ENCODE results near the gene NOTCH4.
A peak's percentile ranks its signal among the peaks of the same experiment; 100 is the strongest.
"Not testable (repeated sequence)": the region's sequence is repeated elsewhere in the genome, so short reads cannot be mapped to it uniquely, and the experiment has no call there.

Gene NOTCH4

GRCh38 chr6:32247401-32247800, 23.5 kb upstream of the NOTCH4 start:
- no peaks in the 10 kb centered on the region for H4K20me1 ChIP-seq (ENCODE audit: insufficient read depth, low read length)
- no peaks in the 10 kb centered on the region for H3K79me2 ChIP-seq (ENCODE audit: low read length)
- H3K4me1 ChIP-seq (ENCODE audit: low read length): peaks cover 14% of the 10 kb centered on the region
- H3K4me3 ChIP-seq (ENCODE audit: low read length): no peak overlapping the region
- H3K27ac ChIP-seq (ENCODE audit: low read length): no peak overlapping the region
- no peaks in the 10 kb centered on the region for H3K27me3 ChIP-seq (ENCODE audit: low read depth, low read length)
- no peak overlapping the region for H3K9ac ChIP-seq (ENCODE audit: low read length)
- H2AFZ ChIP-seq (ENCODE audit: low read depth, low read length): no peak overlapping the region
- H3K4me2 ChIP-seq (ENCODE audit: low read length): no peak overlapping the region
- TF ChIP-seq CTCF (IDR thresholded peaks at IDR 0.05; ENCODE audit: low read depth, low read length) (no peak), EZH2phosphoT487 (IDR thresholded peaks at IDR 0.05; ENCODE audit: low read depth) (no peak)
- no peaks in the 10 kb centered on the region for H3K36me3 ChIP-seq (replicated peaks; ENCODE audit: low read depth, low read length)
- H3K9me3 ChIP-seq (ENCODE audit: insufficient read depth, low read length): no peaks in the 10 kb centered on the region

- Histone ChIP-seq H3K79me2 (ENCODE audit: low read length) (no peaks in the 10 kb centered on the region), H3K9me3 (ENCODE audit: insufficient read depth, low read length) (no peaks in the 10 kb centered on the region), H3K4me2 (ENCODE audit: low read length) (peak overlapping the region; percentile 83), H2AFZ (ENCODE audit: low read depth, low read length) (peak overlapping the region; percentile 90), H4K20me1 (ENCODE audit: insufficient read depth, low read length) (no peaks in the 10 kb centered on the region), H3K9ac (ENCODE audit: low read length) (peak overlapping the region; percentile 53), H3K27ac (ENCODE audit: low read length) (no peak overlapping the region), H3K36me3 (replicated peaks; ENCODE audit: low read depth, low read length) (no peaks in the 10 kb centered on the region), H3K4me3 (ENCODE audit: low read length) (peak overlapping the region; percentile 78), H3K4me1 (ENCODE audit: low read length) (peaks cover 25% of the 10 kb centered on the region), H3K27me3 (ENCODE audit: low read depth, low read length) (no peaks in the 10 kb centered on the region)
- no peak for TF ChIP-seq EZH2phosphoT487 (IDR thresholded peaks at IDR 0.05; ENCODE audit: low read depth)
- TF ChIP-seq CTCF (IDR thresholded peaks at IDR 0.05; ENCODE audit: low read depth, low read length): peak; percentile 82
These were observed 21.1 kb upstream of the NOTCH4 start for GRCh38 chr6:32244946-32245398.

- Histone ChIP-seq H4K20me1 (ENCODE audit: insufficient read depth, low read length) (no peaks in the 10 kb centered on the region), H3K9me3 (ENCODE audit: insufficient read depth, low read length) (no peaks in the 10 kb centered on the region), H3K9ac (ENCODE audit: low read length) (no peak overlapping the region; the same call in 1 of the 2 replicates), H2AFZ (ENCODE audit: low read depth, low read length) (no peak overlapping the region), H3K4me1 (ENCODE audit: low read length) (peaks cover 29% of the 10 kb centered on the region), H3K4me3 (ENCODE audit: low read length) (peak overlapping the region; percentile 78), H3K79me2 (ENCODE audit: low read length) (no peaks in the 10 kb centered on the region), H3K27me3 (ENCODE audit: low read depth, low read length) (no peaks in the 10 kb centered on the region), H3K4me2 (ENCODE audit: low read length) (peak overlapping the region; percentile 83), H3K36me3 (replicated peaks; ENCODE audit: low read depth, low read length) (no peaks in the 10 kb centered on the region), H3K27ac (ENCODE audit: low read length) (no peak overlapping the region)
- TF ChIP-seq EZH2phosphoT487 (IDR thresholded peaks at IDR 0.05; ENCODE audit: low read depth) (no peak), CTCF (IDR thresholded peaks at IDR 0.05; ENCODE audit: low read depth, low read length) (no peak)
These were observed 20.4 kb upstream of the NOTCH4 start for GRCh38 chr6:32244270-32244669.

GRCh38 chr6:32242318-32242813, 18.5 kb upstream of the NOTCH4 start:
- H3K4me1 ChIP-seq (ENCODE audit: low read length): peaks cover 32% of the 10 kb centered on the region
- H3K27me3 ChIP-seq (ENCODE audit: low read depth, low read length); H3K4me3 ChIP-seq (ENCODE audit: low read length); H3K36me3 ChIP-seq (replicated peaks; ENCODE audit: low read depth, low read length); H2AFZ ChIP-seq (ENCODE audit: low read depth, low read length); H3K4me2 ChIP-seq (ENCODE audit: low read length); H3K9ac ChIP-seq (ENCODE audit: low read length); H3K79me2 ChIP-seq (ENCODE audit: low read length); H4K20me1 ChIP-seq (ENCODE audit: insufficient read depth, low read length); H3K9me3 ChIP-seq (ENCODE audit: insufficient read depth, low read length); H3K27ac ChIP-seq (ENCODE audit: low read length): not testable (repeated sequence)
